ENCODE results near the gene MDM4.

Gene MDM4

DNA sequence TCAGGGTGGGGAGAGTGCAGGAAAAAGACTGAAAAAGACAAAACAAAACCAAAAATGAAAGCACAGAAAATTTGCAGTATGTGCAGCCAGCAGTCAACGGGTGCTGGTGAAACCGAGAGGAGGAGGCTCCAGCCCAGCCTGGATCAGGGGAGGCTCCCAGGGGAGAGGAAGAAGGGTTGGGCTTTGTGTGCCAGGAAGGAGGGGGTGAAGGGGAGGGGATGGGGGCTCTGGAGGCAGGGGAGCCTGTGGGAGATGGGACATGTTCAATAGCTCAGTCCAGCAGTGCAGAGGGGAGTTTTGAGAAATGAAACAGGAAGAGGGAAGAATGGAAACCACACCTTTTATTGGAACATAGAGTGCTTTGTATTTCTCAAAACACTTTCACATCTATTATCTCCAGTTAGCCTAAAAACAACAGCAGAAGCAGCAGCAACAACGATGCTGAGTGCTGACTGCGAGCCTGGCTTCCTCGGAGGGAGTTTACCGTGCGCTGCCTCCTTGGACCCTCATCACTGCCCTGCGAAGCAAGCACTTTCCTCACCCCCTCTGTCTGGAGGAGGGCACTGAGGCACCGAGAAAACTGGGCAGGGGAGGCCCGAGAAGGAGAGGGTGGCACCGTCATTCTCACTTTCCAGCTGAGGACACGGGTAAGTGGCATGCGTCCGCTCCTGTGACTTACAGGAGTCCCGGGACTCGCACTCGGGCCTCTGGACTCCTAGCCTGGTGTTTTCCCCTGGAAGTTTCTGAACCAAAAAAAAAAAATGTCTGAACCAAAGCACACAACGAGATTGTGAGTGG, 62.9 kb downstream of the MDM4 start:
- no peak for DNase-seq (ENCODE audit: low read depth, low spot score)

- DNase-seq (ENCODE audit: low read depth, low spot score): no peak
Observed at GRCh38 chr1:204579681-204580080, 63.5 kb downstream of the MDM4 start.

DNA sequence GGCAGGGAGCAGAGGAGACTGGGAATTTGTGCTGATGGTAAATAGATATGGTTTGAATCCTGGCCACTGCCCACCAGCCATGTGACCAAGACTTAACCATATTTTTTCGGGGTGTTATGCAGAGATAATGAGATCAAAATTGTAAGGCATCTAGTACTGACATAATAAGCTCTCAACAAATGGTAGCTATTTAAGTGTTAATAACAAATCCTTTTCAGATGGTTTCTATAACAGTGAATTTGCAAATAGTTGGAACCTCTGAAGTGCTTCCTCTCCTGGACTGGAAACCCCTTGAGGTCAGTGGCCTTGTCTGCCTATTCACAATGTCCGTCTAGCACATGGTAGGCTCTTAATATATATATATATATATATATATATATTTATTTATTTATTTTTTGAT, 64.7 kb downstream of the MDM4 start:
- DNase-seq (ENCODE audit: low read depth, low spot score): no peak

DNA sequence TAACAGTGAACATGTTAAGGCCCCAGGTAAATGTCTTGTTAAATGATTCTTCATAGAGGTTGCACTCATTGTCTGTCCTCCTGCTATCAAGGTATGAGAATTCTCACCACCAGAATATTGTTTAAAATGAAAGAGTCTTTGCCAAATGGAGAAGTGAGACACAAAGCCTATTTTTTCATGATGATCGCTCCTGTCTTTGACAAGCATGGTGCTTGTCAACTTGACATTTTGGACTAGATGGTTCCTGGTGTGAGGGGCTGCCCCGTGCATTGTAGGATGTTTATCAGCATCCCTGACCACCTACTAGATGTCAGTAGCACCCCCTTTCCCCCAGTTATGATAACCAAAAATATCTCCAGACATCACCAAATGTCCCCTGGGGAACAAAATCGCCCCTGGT, 65.6 kb downstream of the MDM4 start:
- no peak for DNase-seq (ENCODE audit: low read depth, low spot score)

GRCh38 chr1:204583909-204584632, 67.9 kb downstream of the MDM4 start:
- DNase-seq (ENCODE audit: low read depth, low spot score): no peak

GRCh38 chr1:204584699-204585372, 68.6 kb downstream of the MDM4 start:
- no peak for DNase-seq (ENCODE audit: low read depth, low spot score)

GRCh38 chr1:204587621-204588020, 71.4 kb downstream of the MDM4 start:
- DNase-seq (ENCODE audit: low read depth, low spot score): no peak

GRCh38 chr1:204588826-204589225, 72.6 kb downstream of the MDM4 start:
- no peak for DNase-seq (ENCODE audit: low read depth, low spot score)

DNA sequence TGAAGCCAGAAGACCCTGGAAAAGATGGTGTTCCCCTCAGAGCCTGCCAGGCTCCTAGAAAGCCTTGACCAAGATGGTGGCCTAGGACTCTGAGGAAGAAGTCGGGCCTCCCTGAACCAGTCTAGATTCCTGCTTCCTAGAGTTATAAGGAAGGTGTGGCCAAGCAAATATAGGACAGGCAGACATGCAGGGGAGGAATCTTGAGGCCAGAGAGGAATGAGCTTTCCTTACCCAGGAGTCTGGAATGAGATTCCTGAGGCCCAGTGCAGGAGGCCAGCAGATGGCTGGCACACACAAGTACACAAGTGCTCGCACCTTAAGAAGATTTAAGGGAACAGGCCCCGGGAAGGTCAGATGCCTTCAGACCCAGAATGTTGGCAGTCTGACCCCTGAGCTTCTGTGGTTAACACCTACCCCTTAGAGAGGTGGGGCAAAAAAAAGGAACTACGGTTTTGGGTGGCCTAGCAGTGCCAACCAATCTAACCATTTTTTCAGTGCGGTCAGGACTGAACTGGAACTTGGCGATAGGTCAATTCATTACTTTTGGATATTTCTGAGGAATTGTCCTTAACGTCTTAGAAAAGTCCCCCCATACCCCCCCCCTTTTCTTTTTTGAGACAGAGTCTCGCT, 73.3 kb downstream of the MDM4 start:
- no peak for DNase-seq (ENCODE audit: low read depth, low spot score)

GRCh38 chr1:204591473-204592090, 75.4 kb downstream of the MDM4 start:
- no peak for DNase-seq (ENCODE audit: low read depth, low spot score)

- DNase-seq (ENCODE audit: low read depth, low spot score): no peak
Observed at GRCh38 chr1:204592246-204592948, 76.2 kb downstream of the MDM4 start.

GRCh38 chr1:204598319-204598969, 82.2 kb downstream of the MDM4 start:
- no peak for DNase-seq (ENCODE audit: low read depth, low spot score)

GRCh38 chr1:204599098-204599497, 82.9 kb downstream of the MDM4 start:
- no peak for DNase-seq (ENCODE audit: low read depth, low spot score)

- DNase-seq (ENCODE audit: low read depth, low spot score): no peak
Observed at GRCh38 chr1:204599596-204599995, 83.4 kb downstream of the MDM4 start.

DNA sequence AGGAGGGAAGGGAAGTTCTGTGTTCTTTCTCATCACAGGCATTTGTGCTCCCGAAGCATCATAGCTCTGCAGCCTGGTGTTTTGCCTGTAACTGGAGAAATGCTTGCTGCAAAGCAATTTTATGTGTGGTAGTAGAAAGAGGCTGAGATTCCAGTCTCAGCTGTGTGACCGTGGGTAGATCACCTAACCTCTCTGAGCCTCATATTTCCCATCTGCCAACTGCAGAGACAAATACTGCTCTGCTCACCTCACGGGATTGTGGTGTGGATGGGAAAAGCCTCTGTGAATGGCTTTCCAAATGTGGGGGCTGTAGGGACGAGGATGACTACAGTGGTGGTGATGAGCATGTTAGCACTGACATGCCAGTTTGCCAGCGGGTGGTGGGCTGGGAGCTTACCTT, 84.0 kb downstream of the MDM4 start:
- DNase-seq (ENCODE audit: low read depth, low spot score): no peak

DNA sequence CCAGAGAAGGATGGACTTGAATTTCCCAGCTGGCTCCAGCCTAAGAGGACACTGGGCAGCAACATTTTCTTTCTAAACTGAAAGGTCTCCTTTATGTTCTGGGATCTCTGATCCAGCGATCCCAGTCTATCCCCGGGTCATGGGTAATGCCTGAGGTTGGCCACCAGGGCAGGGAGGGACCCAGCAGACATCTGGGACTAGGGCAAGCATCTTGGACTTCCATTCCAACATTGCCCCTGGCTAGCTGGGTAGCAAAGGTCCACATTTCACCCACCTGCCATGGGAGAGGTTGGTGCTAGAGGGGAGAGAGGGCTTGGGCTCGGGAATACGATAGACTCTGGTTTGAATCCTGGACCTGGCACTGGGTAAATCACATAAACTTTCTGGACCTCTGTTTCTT, 84.8 kb downstream of the MDM4 start:
- DNase-seq (ENCODE audit: low read depth, low spot score): no peak

DNA sequence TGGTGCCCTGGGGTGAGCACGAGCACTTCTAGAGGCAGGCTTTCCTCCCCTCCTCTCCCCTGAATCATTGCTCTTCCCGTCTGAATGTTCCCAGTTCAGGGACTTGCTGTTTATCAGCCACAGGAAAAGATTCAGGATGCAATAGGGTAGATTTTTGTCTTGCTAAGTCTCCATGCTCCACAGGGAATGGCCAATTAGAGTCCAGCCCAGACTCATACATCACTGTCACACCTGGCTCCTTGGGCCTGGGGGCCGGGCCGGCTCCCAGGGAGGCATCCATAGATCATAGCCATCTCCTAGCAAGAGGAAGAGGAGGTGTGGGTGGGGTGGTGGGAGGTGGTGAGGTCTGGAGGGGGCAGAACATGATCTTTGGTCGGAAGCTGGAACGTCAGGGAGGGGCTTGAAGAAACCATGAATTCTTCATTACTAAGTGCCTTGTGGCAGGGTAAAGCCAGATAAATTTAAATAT, 85.9 kb downstream of the MDM4 start:
- no peak for DNase-seq (ENCODE audit: low read depth, low spot score)

DNA sequence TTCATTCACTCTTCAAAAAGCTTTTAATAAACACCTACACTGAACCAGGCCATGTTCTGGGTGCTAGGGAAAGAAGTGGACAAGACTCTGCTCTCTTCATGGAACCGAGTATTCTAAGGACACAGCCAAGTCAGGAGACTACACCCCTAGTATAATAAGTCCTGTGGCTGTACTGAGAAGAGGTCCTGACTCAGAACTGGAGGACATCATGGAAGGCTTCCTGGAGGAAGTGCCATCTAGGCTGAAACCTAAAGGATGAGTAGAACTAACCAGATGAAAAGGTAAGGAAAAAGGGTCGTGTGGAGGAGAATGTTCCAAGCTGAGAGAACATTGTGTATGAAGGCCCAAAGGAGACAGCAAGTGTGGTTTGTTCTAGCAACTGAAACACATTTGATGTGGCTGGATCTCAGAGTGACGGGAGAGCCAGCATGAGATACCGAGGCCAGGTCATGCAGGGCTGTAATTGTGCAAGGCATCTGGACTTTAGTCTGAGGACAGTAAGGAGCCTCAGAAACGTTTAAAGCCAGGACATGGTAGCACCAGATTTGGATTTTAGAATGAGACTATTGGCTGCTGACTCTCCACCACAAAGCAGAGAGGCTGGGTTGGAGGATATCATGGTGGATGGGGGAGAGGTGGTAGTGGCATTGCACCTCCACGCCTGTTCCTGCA, 86.8 kb downstream of the MDM4 start:
- DNase-seq (ENCODE audit: low read depth, low spot score): no peak

- DNase-seq (ENCODE audit: low read depth, low spot score): no peak
Observed at GRCh38 chr1:204605791-204606190, 89.6 kb downstream of the MDM4 start.
